IMR-90 (cell line): ENCODE results near the gene TRIM26. TPM values are rescaled to one million over a fixed set of nuclear protein-coding genes. Genes with fewer than 3 reads are reported as not detected.

Source experiments
- ATAC-seq: fragments of 200-7000 bp; cut with Tn5 transposase; 2 replicates; pipeline ENCODE4 v1.9.1; 2020; ENCODE audit warnings: low read depth, mild to moderate bottlenecking, moderate library complexity
- BruUV-seq: library from RNA; stranded (reverse); fragments of 400-500 nt; replicated peaks from 2 replicates; lab custom pipeline; 2021; lab: Mats Ljungman, UMichigan
- CTCF ChIA-PET: fragments of 300-600 bp; formaldehyde crosslinking; extraction: SDS; loops from one replicate; lab custom pipeline; 2021; ENCODE audit warnings: antibody characterized with exemption; lab: Yijun Ruan, JAX
- POLR2A ChIA-PET: fragments of 300-600 bp; sonication (Branson Sonifier 250); formaldehyde crosslinking; loops from one replicate; lab custom pipeline; 2022; ENCODE audit warnings: antibody characterized with exemption; ENCODE audit not compliant: unreplicated experiment; lab: Charles Lee
- DNase-seq: peaks from one replicate; pipeline ENCODE4 v3.0.0; 2013
- H2AFZ ChIP-seq: replicated peaks from 2 replicates; pipeline ENCODE3; 2013; ENCODE audit warnings: low read length, mild to moderate bottlenecking; ENCODE audit not compliant: poor library complexity
- H2AK5ac ChIP-seq: 2 replicates; pipeline ENCODE4 v1.6.1; 2013; ENCODE audit warnings: low read depth, low read length, inconsistent platforms
- H2AK9ac ChIP-seq: replicated peaks from 2 replicates; pipeline ENCODE3; 2013; ENCODE audit warnings: mild to moderate bottlenecking, low read depth, low read length, moderate library complexity; ENCODE audit not compliant: poor library complexity
- H2BK120ac ChIP-seq: 2 replicates; pipeline ENCODE4 v1.6.1; 2013; ENCODE audit warnings: low read depth, low read length, inconsistent platforms
- H2BK15ac ChIP-seq: 3 replicates; pipeline ENCODE4 v1.6.1; 2013; ENCODE audit warnings: low read depth, low read length, inconsistent platforms
- H2BK20ac ChIP-seq: 2 replicates; pipeline ENCODE4 v1.6.1; 2013; ENCODE audit warnings: low read depth, mild to moderate bottlenecking, inconsistent platforms, low read length, moderate library complexity
- H2BK5ac ChIP-seq: 2 replicates; pipeline ENCODE4 v1.6.1; 2013; ENCODE audit warnings: mild to moderate bottlenecking, low read depth, low read length, inconsistent platforms; ENCODE audit not compliant: poor library complexity, severe bottlenecking
- H3K14ac ChIP-seq: replicated peaks from 2 replicates; pipeline ENCODE4 v1.6.1; 2013; ENCODE audit warnings: low read depth, low read length, inconsistent platforms
- H3K18ac ChIP-seq: 2 replicates; pipeline ENCODE4 v1.6.1; 2013; ENCODE audit warnings: low read depth, low read length, control low read depth
- H3K23ac ChIP-seq: 2 replicates; pipeline ENCODE4 v1.6.1; 2013; ENCODE audit warnings: low read depth, low read length, inconsistent platforms
- H3K27ac ChIP-seq: 2 replicates; pipeline ENCODE4 v1.5.1; 2013; ENCODE audit warnings: mild to moderate bottlenecking, control low read depth, low read length; ENCODE audit not compliant: insufficient read depth
- H3K27me3 ChIP-seq: 2 replicates; pipeline ENCODE4 v1.6.1; 2013; ENCODE audit warnings: low read length; ENCODE audit not compliant: control insufficient read depth, insufficient read depth
- H3K36me3 ChIP-seq: 2 replicates; pipeline ENCODE4 v1.6.1; 2013; ENCODE audit warnings: low read length, mixed read lengths; ENCODE audit not compliant: control insufficient read depth, insufficient read depth
- H3K4ac ChIP-seq: 2 replicates; pipeline ENCODE4 v1.6.1; 2013; ENCODE audit warnings: low read depth, low read length, inconsistent platforms
- H3K4me1 ChIP-seq: 2 replicates; pipeline ENCODE4 v1.6.1; 2013; ENCODE audit warnings: low read length, mixed read lengths; ENCODE audit not compliant: control insufficient read depth, insufficient read depth
- H3K4me2 ChIP-seq: 2 replicates; pipeline ENCODE4 v1.6.1; 2013; ENCODE audit warnings: low read depth, mild to moderate bottlenecking, control low read depth, low read length, moderate library complexity
- H3K4me3 ChIP-seq: 2 replicates; pipeline ENCODE4 v1.5.1; 2013; ENCODE audit warnings: low read depth, mild to moderate bottlenecking, control low read depth, low read length, moderate library complexity; ENCODE audit not compliant: insufficient read depth
- H3K56ac ChIP-seq: 2 replicates; pipeline ENCODE4 v1.6.1; 2013; ENCODE audit warnings: low read length, inconsistent platforms; ENCODE audit not compliant: insufficient read depth; ENCODE audit errors: extremely low read depth
- H3K79me1 ChIP-seq, 2 experiments: 2 replicates each; pipeline ENCODE4 v1.6.1; 2013; ENCODE audit warnings: low read length in 2 of 2, inconsistent platforms in 1 of 2, low read depth in 1 of 2
- H3K9ac ChIP-seq: 2 replicates; pipeline ENCODE4 v1.6.1; 2013; ENCODE audit warnings: low read depth, low read length, control low read depth
- H3K9me1 ChIP-seq: 2 replicates; pipeline ENCODE4 v1.6.1; 2013; ENCODE audit warnings: low read length, inconsistent platforms; ENCODE audit not compliant: insufficient read depth
- H3K9me3 ChIP-seq: 2 replicates; pipeline ENCODE4 v1.6.1; 2013; ENCODE audit warnings: low read length; ENCODE audit not compliant: control insufficient read depth, insufficient read depth
- H4K20me1 ChIP-seq: 2 replicates; pipeline ENCODE4 v1.6.1; 2013; ENCODE audit warnings: low read length, inconsistent platforms; ENCODE audit not compliant: insufficient read depth
- H4K5ac ChIP-seq: 2 replicates; pipeline ENCODE4 v1.6.1; 2013; ENCODE audit warnings: mild to moderate bottlenecking, low read depth, low read length, control low read depth
- H4K8ac ChIP-seq, 2 experiments: 2 replicates each; pipeline ENCODE4 v1.6.1; 2013; ENCODE audit warnings: low read depth in 2 of 2, low read length in 2 of 2, control low read depth in 1 of 2, inconsistent platforms in 1 of 2
- H4K91ac ChIP-seq: 2 replicates; pipeline ENCODE4 v1.6.1; 2013; ENCODE audit warnings: low read depth, low read length, inconsistent platforms; ENCODE audit not compliant: insufficient read depth
- CTCF ChIP-seq: conservative IDR thresholded peaks from 2 replicates; pipeline ENCODE4 v1.5.1; 2012; ENCODE audit warnings: mild to moderate bottlenecking, low read depth, low read length, improper control_type of control experiment
- NFE2L2 ChIP-seq: fragments of 150-350 bp; IDR thresholded peaks from 2 replicates; pipeline ENCODE4 v1.6.1; 2016; ENCODE audit warnings: low read depth, mild to moderate bottlenecking, low read length
- WGBS, 2 experiments: methylation state at CpG; one replicate each; pipeline versions ENCODE4 v1.1.5 to v1.1.7; 2013; ENCODE audit warnings: missing lambda C conversion rate in 2 of 2; ENCODE audit not compliant: insufficient read length in 1 of 2; ENCODE audit errors: extremely low coverage in 2 of 2; 5-methylcytosine and 5-hydroxymethylcytosine counted together
- dilution Hi-C: fragments of 300-500 bp; cut with HindIII; formaldehyde crosslinking; loops from one replicate; pipeline ENCODE4 v1.14.3; 2018; ENCODE audit warnings: low sequenced_read_pairs; ENCODE audit not compliant: unreplicated experiment
- in situ Hi-C: fragments of 300-500 bp; cut with MboI; formaldehyde crosslinking; loops from 3 replicates; pipeline ENCODE4 v1.14.3; 2019; ENCODE audit warnings: low sequenced_read_pairs, inconsistent platforms, mixed read lengths
- intact Hi-C: fragments of 100-400 bp; cut with micrococcal nuclease; formaldehyde crosslinking; loops from 2 replicates; pipeline ENCODE4 v1.10.0; 2022
- polyA plus RNA-seq, 3 experiments: library from polyadenylated mRNA; depleted of rRNA; stranded (reverse); fragments of >200 nt; gene quantifications; 2 replicates each; pipeline ENCODE4 v1.2.3, GENCODE V29; 2012; ENCODE audit warnings: low replicate concordance in 1 of 3
- total RNA-seq: library from RNA; depleted of rRNA; stranded (reverse); fragments of >200 nt; gene quantifications from 2 replicates; pipeline ENCODE4 v1.2.3, GENCODE V29; 2012

TRIM26 gene
- total and polyA plus RNA-seq, 2 of the 4 experiments (the other 2 are of a cell fraction) = 22.6 to 23.8 TPM

DNA sequence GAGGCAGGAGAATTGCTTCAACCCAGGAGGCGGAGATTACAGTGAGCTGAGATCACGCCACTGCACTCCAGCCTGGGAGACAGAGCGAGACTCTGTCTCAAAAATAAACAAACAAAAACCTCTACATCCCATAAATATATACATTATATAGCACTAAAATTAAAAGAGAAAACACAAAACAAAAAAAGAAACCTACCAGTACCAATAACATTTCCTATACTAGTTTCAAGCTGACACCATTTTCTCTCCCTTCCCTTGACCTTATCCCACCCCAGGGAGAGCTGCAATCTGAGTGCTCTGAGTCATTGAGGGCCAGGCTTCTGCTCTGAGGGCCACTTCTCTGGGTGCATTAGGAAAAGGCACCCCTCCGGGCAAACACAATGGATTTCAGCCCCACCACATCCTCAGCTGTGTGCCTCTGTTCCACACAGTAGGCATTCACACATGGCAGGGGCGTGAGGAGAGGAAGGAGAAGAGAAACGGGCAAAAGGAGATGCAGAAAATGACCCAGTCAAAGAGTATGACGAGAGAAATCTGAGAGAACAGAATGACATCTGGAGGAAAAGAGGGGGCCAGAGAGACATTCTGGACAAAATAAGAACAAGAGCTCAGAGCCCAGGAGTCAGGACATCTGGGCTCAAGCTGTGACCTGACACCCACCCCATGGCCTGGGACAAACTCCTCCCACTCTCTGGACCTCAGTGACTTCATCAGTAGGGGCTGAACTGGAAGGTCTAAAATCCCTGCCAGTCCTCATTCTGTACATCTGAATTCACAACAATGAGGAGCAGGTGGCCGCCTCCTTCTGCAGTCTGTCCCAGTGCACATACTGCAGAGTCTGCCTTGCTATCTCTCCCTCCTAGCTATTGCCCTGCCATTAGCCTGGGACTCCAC, 18.2 kb downstream of the TRIM26 start:
- no peak overlapping the region for H3K18ac ChIP-seq
- no peak overlapping the region for H2BK15ac ChIP-seq
- BruUV-seq = no TSS peak
- H3K56ac ChIP-seq = no peak overlapping the region
- H3K79me1 ChIP-seq = no peaks in the 10 kb centered on the region; a peak in 2 of 4 replicates
- H3K4me3 ChIP-seq = no peak overlapping the region
- in situ Hi-C loops = no loop called here
- no peaks in the 10 kb centered on the region for H3K9me3 ChIP-seq
- H4K8ac ChIP-seq = no peak overlapping the region
- dilution Hi-C loops = no loop called here
- H3K4me1 ChIP-seq = peaks cover 2% of the 10 kb centered on the region; the same call in 1 of the 2 replicates
- H2AK5ac ChIP-seq = no peak overlapping the region
- no peaks in the 10 kb centered on the region for H3K27me3 ChIP-seq
- H3K27ac ChIP-seq = no peak overlapping the region
- H2BK5ac ChIP-seq = no peak overlapping the region
- ChIA-PET POLR2A (no interaction called here), CTCF (interaction anchor here (1.8 kb wide), 1 partner anchor 64 kb away, joined by 5 read pairs; no protein-coding TSS in a partner anchor)
- H3K14ac ChIP-seq = no peak overlapping the region
- WGBS, 2 experiments = 80% methylated on average over 3 of the region's 8 CpGs; no CpG with 5 or more reads in 1 of the 2 experiments
- no peak overlapping the region for H4K91ac ChIP-seq
- intact Hi-C loops = no loop called here
- H3K9ac ChIP-seq = no peak overlapping the region
- H4K5ac ChIP-seq = no peak overlapping the region
- no peak overlapping the region for H2BK20ac ChIP-seq
- H2AFZ ChIP-seq = no peak overlapping the region
- no peak overlapping the region for H3K23ac ChIP-seq
- H3K9me1 ChIP-seq = peaks cover 6% of the 10 kb centered on the region; the same call in 1 of the 2 replicates
- DNase-seq = no peak
- H2AK9ac ChIP-seq = no peak overlapping the region
- no peak overlapping the region for H2BK120ac ChIP-seq
- H4K20me1 ChIP-seq = no peaks in the 10 kb centered on the region
- no peak for TF ChIP-seq CTCF
- TF ChIP-seq NFE2L2 = no peak
- H3K36me3 ChIP-seq = peaks cover 44% of the 10 kb centered on the region
- H3K4ac ChIP-seq = no peak overlapping the region
- H3K4me2 ChIP-seq = no peak overlapping the region
- peak; percentile 65 for ATAC-seq
